Measurements from ENCODE around the gene GABPB2.
"Not testable (repeated sequence)": the region's sequence is repeated elsewhere in the genome, so short reads cannot be mapped to it uniquely, and the experiment has no call there.

GABPB2 gene

GRCh38 chr1:151060007-151060656 lies 10.4 kb upstream of the GABPB2 start, which contains the start of gene MLLT11:
TSS of gene MLLT11 (plus strand) at chr1:151060397. CDS start at chr1:151067225, 6,828 bp downstream.
- no peak for DNase-seq

- no peak for DNase-seq
Measured at GRCh38 chr1:151060657-151061421, 9.7 kb upstream of the GABPB2 start.

GRCh38 chr1:151061704-151062103 lies 8.9 kb upstream of the GABPB2 start:
- DNase-seq: no peak

GRCh38 chr1:151062741-151063371 lies 7.7 kb upstream of the GABPB2 start:
- no peak for DNase-seq

- DNase-seq: no peak
Measured at GRCh38 chr1:151065089-151065645, 5.4 kb upstream of the GABPB2 start.

GRCh38 chr1:151067185-151067584 lies 3.4 kb upstream of the GABPB2 start:
- DNase-seq: no peak

- DNase-seq: no peak
Measured at GRCh38 chr1:151069103-151069486, 1.5 kb upstream of the GABPB2 start.

- DNase-seq: no peak
Measured at GRCh38 chr1:151072224-151072623, 1.7 kb downstream of the GABPB2 start.

GRCh38 chr1:151085953-151086559 lies 15.5 kb downstream of the GABPB2 start:
- no peak for DNase-seq

GRCh38 chr1:151097426-151097825 lies 26.9 kb downstream of the GABPB2 start:
- not testable (repeated sequence) for DNase-seq

GRCh38 chr1:151098126-151098525 lies 27.6 kb downstream of the GABPB2 start:
- DNase-seq: no peak

GRCh38 chr1:151104630-151105029 lies 34.1 kb downstream of the GABPB2 start:
- no peak for DNase-seq

- no peak for DNase-seq
Measured at GRCh38 chr1:151106894-151107293, 36.3 kb downstream of the GABPB2 start.

- DNase-seq: no peak
Measured at GRCh38 chr1:151108331-151108730, 37.8 kb downstream of the GABPB2 start.

- DNase-seq: no peak
Measured at GRCh38 chr1:151113877-151114276, 43.3 kb downstream of the GABPB2 start.

GRCh38 chr1:151124763-151125403 lies 54.3 kb downstream of the GABPB2 start:
- no peak for DNase-seq

GRCh38 chr1:151128800-151129199 lies 58.2 kb downstream of the GABPB2 start:
- no peak for DNase-seq

- peak; percentile 59 to 79 (median 66) for DNase-seq
Measured at GRCh38 chr1:151130987-151131586, 60.5 kb downstream of the GABPB2 start.

- no peak for DNase-seq
Measured at GRCh38 chr1:151131701-151132334, 61.3 kb downstream of the GABPB2 start.

- no peak for DNase-seq
Measured at GRCh38 chr1:151132335-151133017, 61.9 kb downstream of the GABPB2 start.
